Type B pancreatic cell (in vitro differentiated cells): ENCODE measurements around the gene NOS1AP. TPM values are rescaled to one million over a fixed set of nuclear protein-coding genes. Genes with fewer than 3 reads are reported as not detected.
A peak's percentile ranks its signal among the peaks of the same experiment; 100 is the strongest.

Source experiments
- DNase-seq: peaks from one replicate; pipeline ENCODE4 v3.0.0; 2021; ENCODE audit warnings: mixed read lengths; ENCODE audit not compliant: unreplicated experiment; ENCODE audit errors: extremely low spot score
- H3K27ac Mint-ChIP-seq: 2 replicates; pipeline ENCODE4 v1.8.0; 2021; ENCODE audit warnings: mild to moderate bottlenecking, mixed read lengths
- H3K27me3 Mint-ChIP-seq: 2 replicates; pipeline ENCODE4 v1.8.0; 2021; ENCODE audit warnings: mixed read lengths
- H3K36me3 Mint-ChIP-seq: 2 replicates; pipeline ENCODE4 v1.8.0; 2021; ENCODE audit warnings: mixed read lengths
- H3K4me1 Mint-ChIP-seq: one replicate; pipeline ENCODE4 v1.8.0; 2021; ENCODE audit warnings: mixed read lengths; ENCODE audit not compliant: unreplicated experiment
- H3K4me3 Mint-ChIP-seq: 2 replicates; pipeline ENCODE4 v1.8.0; 2021; ENCODE audit warnings: mild to moderate bottlenecking, mixed read lengths
- H3K9me3 Mint-ChIP-seq: 2 replicates; pipeline ENCODE4 v1.8.0; 2021; ENCODE audit warnings: mixed read lengths
- total RNA-seq: library from RNA; stranded (reverse); gene quantifications from 2 replicates; pipeline ENCODE4 v1.2.1, GENCODE V29; 2021; ENCODE audit warnings: low replicate concordance
- TF ChIP-seq, protein P1 (sequence below): fragments of 200-600 bp; sonication (generic); conservative IDR thresholded peaks from 2 replicates; pipeline ENCODE4 v1.5.0; 2021; ENCODE audit warnings: antibody characterized with exemption, mild to moderate bottlenecking

Gene NOS1AP
- total RNA-seq, 1 donor from 2014 or later = 10.4 TPM

- Mint-ChIP-seq H3K36me3 (peaks cover 11% of the 10 kb centered on the region), H3K27me3 (peaks cover 3% of the 10 kb centered on the region), H3K9me3 (peaks cover under 1% of the 10 kb centered on the region), H3K4me1 (peaks cover 39% of the 10 kb centered on the region), H3K27ac (no peak overlapping the region), H3K4me3 (no peak overlapping the region)
- DNase-seq = peak; percentile 50
- TF ChIP-seq, protein P1, sequence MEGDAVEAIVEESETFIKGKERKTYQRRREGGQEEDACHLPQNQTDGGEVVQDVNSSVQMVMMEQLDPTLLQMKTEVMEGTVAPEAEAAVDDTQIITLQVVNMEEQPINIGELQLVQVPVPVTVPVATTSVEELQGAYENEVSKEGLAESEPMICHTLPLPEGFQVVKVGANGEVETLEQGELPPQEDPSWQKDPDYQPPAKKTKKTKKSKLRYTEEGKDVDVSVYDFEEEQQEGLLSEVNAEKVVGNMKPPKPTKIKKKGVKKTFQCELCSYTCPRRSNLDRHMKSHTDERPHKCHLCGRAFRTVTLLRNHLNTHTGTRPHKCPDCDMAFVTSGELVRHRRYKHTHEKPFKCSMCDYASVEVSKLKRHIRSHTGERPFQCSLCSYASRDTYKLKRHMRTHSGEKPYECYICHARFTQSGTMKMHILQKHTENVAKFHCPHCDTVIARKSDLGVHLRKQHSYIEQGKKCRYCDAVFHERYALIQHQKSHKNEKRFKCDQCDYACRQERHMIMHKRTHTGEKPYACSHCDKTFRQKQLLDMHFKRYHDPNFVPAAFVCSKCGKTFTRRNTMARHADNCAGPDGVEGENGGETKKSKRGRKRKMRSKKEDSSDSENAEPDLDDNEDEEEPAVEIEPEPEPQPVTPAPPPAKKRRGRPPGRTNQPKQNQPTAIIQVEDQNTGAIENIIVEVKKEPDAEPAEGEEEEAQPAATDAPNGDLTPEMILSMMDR = no peak
Measured at GRCh38 chr1:162386292-162387225, 317.1 kb downstream of the NOS1AP start.

- peak; percentile 48 for DNase-seq
- TF ChIP-seq, protein P1 = no peak
- Mint-ChIP-seq H3K27me3 (peaks cover 3% of the 10 kb centered on the region), H3K9me3 (no peaks in the 10 kb centered on the region), H3K4me1 (peaks cover 47% of the 10 kb centered on the region), H3K27ac (no peak overlapping the region), H3K36me3 (peaks cover 11% of the 10 kb centered on the region), H3K4me3 (no peak overlapping the region)
Measured at GRCh38 chr1:162387226-162388082, 318.0 kb downstream of the NOS1AP start.

- Mint-ChIP-seq H3K27ac (no peak overlapping the region), H3K36me3 (peaks cover 11% of the 10 kb centered on the region), H3K27me3 (peaks cover 3% of the 10 kb centered on the region), H3K9me3 (no peaks in the 10 kb centered on the region), H3K4me3 (no peak overlapping the region), H3K4me1 (peaks cover 47% of the 10 kb centered on the region)
- TF ChIP-seq, protein P1 = no peak
- DNase-seq = peak; percentile 49
Measured at GRCh38 chr1:162388083-162388594, 318.6 kb downstream of the NOS1AP start.

GRCh38 chr1:162388615-162389014 is 319.1 kb downstream of the NOS1AP start:
- Mint-ChIP-seq H3K9me3 (no peaks in the 10 kb centered on the region), H3K27ac (peak overlapping the region; percentile 63), H3K4me3 (peak overlapping the region; percentile 35), H3K4me1 (peaks cover 46% of the 10 kb centered on the region), H3K27me3 (peaks cover 3% of the 10 kb centered on the region), H3K36me3 (peaks cover 8% of the 10 kb centered on the region)
- DNase-seq = peak; percentile 49
- TF ChIP-seq, protein P1 = no peak

DNA sequence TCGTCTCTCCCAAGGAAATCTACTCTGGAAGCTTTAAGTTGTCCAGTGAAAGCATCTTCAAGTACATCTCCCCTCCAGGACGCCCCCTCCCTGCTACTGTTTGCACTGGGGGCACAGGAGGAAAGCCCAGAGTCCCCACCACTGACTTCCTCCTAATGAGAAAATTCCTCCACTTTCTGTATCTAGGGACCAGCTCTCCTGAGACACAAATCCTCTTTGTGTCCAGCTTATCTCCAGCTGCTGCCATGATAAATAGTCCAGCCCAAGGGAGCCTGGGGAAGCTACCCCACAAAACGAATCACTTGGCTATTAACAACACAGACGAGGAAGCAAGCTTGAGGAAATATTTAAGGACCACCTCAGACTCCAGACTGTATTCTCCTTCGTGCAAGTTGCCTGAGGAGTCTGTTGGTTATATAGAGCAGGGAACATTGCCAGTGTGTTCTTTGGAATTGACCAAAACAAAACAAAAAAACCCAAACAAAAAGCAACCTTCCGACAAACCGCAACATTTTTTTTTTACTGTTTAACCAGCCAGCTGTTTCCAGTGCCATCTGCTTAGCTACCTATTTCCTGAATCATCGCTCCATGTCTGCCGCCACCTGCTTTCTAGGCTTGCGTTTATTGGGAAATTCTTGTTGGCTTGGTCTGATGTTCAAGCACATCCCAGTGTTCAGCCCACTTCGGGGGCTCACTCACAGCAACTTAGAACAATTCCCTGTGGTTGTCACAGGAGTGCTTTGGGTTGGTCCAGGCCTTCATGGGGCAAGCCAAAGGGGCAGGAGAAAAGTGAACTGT is 319.7 kb downstream of the NOS1AP start:
- peaks cover 40% of the 10 kb centered on the region for H3K4me1 Mint-ChIP-seq
- peak; percentile 37 for DNase-seq
- H3K27me3 Mint-ChIP-seq = peaks cover 3% of the 10 kb centered on the region
- H3K27ac Mint-ChIP-seq = peak overlapping the region; percentile 63
- H3K9me3 Mint-ChIP-seq = no peaks in the 10 kb centered on the region
- peak overlapping the region; percentile 35 for H3K4me3 Mint-ChIP-seq
- TF ChIP-seq, protein P1 = no peak
- peaks cover 4% of the 10 kb centered on the region for H3K36me3 Mint-ChIP-seq
